IPS-18c (cell line): ENCODE data around the gene MRPL41.
"Not testable (repeated sequence)": the region's sequence is repeated elsewhere in the genome, so short reads cannot be mapped to it uniquely, and the experiment has no call there.

ENCODE experiments used
- H3K4me3 ChIP-seq: 2 replicates; pipeline ENCODE4 v1.7.0; 2013; ENCODE audit warnings: low read depth, mild to moderate bottlenecking, low read length, moderate library complexity; ENCODE audit not compliant: insufficient read depth
- H3K9me3 ChIP-seq: one replicate; pipeline ENCODE4 v1.6.1; 2013; ENCODE audit warnings: mild to moderate bottlenecking, low read length, moderate library complexity; ENCODE audit not compliant: control insufficient read depth, insufficient read depth

MRPL41 gene

DNA sequence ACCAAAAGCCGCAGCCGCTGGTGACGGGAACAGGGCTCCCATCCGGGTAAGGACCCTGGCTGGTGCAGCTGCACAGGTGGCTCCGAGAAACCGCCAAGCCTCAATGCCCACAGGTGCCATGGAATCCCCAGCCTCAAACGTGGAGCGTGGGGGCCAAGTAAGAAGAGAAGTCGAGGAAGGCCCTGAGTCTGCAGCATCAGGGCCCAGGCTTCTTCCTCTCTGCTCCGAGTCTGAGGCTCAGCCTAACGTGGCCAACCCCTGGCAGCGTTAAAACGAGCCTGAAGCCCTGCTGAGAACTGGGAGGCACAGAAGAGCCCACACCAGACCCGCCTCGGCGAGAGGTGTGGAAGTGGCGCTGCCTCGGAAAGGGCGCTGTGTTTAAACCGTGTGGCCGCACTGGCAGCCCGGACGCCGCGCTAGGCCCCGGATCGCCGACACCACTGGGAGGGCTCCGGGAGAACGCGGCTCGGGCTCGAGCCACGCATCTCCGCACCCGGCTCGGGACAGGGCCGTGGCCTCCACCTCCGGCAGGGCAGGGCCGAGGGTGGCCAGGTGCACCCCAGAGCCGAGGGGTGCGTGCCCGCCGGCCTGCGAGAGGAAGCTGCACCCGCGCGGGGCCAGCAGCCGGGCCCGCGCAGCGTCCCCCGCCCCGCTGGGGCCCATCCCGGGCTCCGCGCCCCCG is 37.9 kb downstream of the MRPL41 start:
- Histone ChIP-seq H3K4me3 (peak overlapping the region; percentile 73), H3K9me3 (no peaks in the 10 kb centered on the region)

DNA sequence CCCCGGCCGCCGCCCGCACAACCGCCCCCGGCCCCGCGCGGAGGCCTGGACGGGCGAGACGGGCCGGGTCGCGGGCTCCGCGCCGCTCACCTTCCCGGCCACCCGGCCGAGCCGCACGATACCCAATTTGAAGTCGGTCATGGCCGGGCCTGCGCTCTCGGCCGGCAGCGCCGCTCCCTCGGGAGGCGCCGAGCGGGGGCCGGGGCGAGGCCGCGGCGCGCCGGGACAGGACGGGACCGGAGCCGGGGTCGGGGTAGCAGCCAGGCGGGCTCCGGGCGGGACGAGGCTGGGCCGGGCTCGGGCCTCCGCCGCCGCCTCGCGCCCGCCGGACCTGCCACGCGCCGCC is 38.4 kb downstream of the MRPL41 start:
- H3K9me3 ChIP-seq: no peaks in the 10 kb centered on the region
- peak overlapping the region; percentile 73 for H3K4me3 ChIP-seq

DNA sequence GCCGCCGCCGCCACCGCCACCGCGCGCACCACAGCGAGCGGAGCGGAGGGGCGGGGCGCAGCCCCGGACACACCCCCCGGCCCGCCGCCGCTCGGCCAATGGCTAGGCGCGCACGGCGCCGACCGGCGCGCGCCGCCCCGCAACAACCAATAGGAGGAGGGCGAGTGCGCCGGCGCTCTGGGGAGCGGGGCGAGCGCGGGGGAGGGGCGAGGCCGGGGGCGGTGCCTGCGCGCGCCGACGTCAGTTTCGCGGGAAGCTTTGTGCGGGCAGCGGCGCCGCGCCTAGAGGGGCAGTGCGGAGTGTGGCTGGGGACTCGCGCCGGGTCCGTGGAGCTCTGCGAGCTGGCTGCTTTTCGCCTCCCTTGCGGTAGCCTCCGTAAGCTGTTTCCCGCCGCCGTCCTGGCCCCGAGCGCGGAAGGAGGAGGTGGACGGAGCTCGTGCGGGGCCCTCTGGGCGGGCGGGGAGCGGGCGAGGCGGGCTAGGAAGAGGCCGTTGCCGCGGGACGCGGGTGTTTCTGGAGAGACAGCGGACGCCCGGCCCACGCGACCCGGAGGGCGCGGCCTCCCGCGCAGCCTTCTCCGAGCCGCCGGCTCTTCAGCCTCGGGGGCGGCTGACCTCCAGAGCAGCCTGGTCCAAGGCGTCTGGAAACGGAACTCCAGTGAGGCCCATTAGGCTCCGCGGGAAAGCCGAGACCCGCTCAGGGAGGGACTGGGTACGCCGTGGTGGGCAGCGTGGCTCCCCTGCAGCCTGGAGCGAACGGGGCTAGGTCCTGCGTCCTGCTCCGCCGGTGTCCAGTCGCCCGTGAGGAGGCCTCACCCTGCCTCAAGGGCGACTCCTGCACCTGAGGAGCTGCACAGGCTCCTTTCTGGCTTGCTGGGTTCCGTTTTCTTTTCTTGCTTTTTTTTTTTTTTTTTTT is 39.0 kb downstream of the MRPL41 start, which contains the start of gene ZMYND19:
Gene ZMYND19 (minus strand): TSS at position 44 of the 915 bp plus-strand sequence. CDS start 249 bp downstream, outside the sequence.
- Histone ChIP-seq H3K9me3 (no peaks in the 10 kb centered on the region), H3K4me3 (peak within 1 kb of the TSS; percentile 90)

DNA sequence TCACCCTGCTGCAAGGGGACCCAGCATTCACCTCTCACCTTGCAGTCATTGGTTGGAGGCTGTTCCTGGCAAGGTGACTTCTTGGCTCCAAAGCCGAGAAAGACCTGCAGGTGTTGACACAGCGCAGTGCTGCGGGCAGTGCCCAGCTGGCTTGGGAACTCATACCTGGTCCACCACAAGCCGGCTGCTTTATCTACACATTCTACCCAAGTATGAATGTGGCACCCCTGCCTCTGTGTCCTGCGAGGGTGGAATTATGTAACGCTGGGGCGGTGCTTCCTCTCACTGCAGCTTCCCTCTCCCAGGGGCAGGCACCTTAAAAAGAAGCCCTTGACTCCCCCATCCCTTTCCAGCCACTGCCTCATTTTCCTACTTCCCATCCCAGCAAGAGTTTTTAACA is 41.1 kb downstream of the MRPL41 start:
- Histone ChIP-seq H3K4me3 (no peak overlapping the region), H3K9me3 (no peaks in the 10 kb centered on the region)

DNA sequence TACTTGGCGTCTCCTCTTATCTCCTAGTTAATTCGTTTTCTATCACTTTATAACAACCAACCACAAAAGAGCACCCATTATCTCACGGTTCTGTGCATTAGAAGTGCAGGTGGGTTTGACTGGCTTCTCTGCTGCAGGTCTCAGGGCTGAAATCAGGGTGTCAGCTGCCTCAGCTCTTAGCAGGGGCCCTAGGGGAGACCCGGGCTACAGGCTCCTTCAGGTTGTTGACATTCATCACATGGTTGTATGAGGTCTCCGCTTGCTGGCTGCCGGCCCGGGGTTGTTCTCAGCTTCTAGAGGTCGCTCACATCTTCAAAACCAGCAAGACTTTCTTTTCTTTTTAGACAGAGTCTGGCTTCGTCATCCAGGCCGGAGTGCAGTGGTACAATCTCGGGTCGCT is 41.5 kb downstream of the MRPL41 start:
- H3K9me3 ChIP-seq: no peaks in the 10 kb centered on the region
- H3K4me3 ChIP-seq: no peak overlapping the region

DNA sequence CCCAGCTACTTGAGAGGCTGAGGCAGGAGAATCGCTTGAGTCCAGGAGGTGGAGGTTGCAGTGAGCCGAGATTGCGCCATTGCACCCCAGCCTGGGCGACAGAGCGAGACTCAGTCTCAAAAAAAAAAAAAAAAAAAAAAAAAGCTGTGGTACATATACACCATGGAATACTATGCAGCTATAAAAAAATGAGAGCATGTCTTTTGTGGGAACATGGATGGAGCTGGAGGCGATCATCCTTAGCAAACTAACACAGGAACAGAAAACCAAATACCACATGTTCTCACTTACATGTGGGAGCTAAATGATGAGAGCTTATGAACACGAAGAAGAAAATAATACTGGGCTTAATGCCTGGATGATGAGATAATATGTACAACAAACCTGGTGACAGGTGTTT is 44.9 kb downstream of the MRPL41 start:
- H3K4me3 ChIP-seq, H3K9me3 ChIP-seq: not testable (repeated sequence)

DNA sequence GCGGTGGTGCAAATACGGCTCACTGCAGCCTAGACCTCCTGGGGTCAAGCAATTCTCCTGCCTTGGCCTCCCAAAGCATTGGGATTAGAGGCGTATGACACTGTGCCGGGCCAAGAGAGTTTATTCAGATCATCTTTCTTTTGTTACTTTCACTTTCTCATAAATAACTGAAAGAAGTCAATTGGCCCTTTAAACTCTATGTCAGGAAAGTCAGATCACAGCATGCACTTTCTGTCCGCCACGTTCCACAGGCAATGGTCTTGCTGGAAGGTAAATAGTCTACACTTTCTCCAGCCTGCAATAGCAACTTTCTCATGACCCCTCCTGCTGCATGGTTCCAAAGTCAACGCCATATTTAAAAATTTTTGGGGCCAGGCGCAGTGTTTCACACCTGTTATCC is 47.3 kb downstream of the MRPL41 start:
- H3K4me3 ChIP-seq: no peak overlapping the region

More for the DNA sequence above, 47.3 kb downstream of the MRPL41 start:
- H3K9me3 ChIP-seq: no peaks in the 10 kb centered on the region
